GM12892 (cell line): ENCODE results near the gene NECTIN1.

Source experiments
- DNase-seq: peaks from one replicate; pipeline ENCODE4 v3.0.0; 2011; ENCODE audit not compliant: insufficient read length
- FAIRE-seq: peaks from 2 replicates; lab custom pipeline; 2011; peaks lifted over from hg19 to GRCh38; lab: Jason Lieb, UNC
- POLR2A ChIP-seq: IDR thresholded peaks from 2 replicates; pipeline ENCODE4 v1.6.1; 2011; ENCODE audit warnings: low read depth, low read length, control low read depth
- POLR2AphosphoS5 ChIP-seq: IDR thresholded peaks from 2 replicates; pipeline ENCODE4 v1.6.1; 2011; ENCODE audit warnings: low read depth, low read length, control low read depth
- TAF1 ChIP-seq: IDR thresholded peaks from 2 replicates; pipeline ENCODE4 v1.6.1; 2011; ENCODE audit warnings: low read depth, mild to moderate bottlenecking, control low read depth, low read length, borderline replicate concordance

The NECTIN1 gene

DNA sequence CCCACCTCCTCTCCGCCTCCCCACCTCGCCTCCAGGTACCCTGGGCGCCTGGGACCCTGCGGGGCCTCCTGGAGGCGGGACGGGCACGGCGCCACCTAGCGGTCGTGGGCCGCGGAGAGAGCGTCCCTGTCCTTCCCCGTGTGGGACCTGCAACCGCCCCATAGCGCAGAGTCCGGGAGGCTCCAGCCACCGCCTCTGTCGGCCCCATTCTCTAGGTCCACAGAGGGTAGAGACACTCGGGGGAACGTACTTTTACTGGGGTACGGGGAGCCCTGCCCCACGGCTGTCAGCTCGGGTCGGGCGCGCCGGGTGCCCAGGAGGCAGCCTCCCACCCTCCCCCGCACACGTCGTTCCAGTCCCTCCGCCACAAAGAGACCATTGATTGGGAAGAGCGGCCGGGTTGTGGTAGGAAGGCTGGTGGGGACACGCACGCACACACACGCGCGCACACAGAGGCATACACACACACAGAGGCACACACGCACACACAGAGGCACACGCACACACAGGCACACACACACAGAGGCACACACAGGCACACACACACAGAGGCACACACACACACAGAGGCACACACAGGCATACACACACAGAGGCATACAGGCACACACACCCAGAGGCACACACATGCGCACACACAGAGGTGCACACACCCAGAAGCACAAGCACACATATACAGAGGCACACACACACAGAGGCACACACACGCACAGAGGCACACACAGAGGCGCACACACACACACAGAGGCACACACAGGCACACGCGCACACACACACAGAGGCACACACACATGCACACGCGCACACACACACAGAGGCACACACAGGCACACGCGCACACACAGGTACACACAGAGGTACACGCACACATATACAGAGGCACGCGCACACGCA, 12.6 kb upstream of the NECTIN1 start:
- DNase-seq (peak; percentile 89), FAIRE-seq (peak; percentile 79)
- TF ChIP-seq POLR2A (no peak), POLR2AphosphoS5 (no peak), TAF1 (no peak)

DNA sequence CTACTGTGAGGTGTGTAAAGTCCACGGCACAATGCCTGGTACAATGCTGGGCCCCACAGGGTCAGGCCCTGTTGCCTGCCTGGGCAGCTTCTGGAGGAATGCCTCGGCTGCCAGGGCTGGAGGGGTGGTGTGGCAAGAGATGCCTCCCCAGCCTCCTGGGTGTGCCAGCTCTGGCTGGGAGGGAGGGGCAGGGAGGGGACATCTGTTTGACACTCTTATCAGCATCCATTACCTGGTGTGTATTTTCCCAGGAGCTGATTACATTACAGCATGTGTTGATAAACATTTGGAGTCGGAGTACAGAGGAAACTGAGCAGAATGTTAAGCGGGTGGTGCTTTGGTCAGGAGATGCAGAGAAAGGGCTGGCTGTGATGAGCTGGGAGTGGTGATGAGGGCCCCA, 11.0 kb upstream of the NECTIN1 start:
- DNase-seq (no peak), FAIRE-seq (peak; percentile 48)
- TF ChIP-seq TAF1 (no peak), POLR2AphosphoS5 (no peak), POLR2A (no peak)

DNA sequence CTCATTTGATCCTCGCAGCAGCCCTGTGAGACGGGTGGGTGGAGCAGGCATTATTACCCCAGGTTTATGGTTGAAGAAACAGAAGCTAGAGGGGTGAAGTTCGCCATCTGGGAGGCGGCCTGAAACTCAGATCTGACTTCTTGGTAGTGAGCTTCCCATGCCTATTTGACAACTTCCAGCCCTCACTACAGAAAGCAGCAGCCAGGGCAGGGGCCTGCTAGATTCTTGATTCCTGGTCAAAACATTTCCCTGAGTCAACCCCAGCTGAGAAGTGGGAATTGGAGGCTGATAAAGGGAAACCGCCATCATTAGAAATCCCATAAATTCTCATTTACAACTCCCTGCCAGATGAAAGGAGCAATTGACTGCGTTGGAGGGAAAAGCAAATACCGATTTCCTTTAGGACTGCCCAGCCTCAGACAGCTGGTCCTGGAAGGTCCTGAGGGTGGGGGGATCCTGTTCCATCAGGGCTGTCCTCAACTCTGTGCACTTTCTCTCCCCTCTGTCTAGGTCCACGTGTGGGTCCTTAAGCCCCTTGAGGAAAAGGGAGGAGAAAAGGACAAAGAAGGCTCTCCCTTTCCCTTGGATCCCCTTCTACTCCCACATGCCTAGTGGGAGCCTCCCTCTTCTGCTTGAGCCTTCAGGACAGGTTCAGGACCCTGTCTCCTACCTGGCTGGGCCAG, 10.2 kb upstream of the NECTIN1 start:
- TF ChIP-seq TAF1: no peak
- TF ChIP-seq POLR2A: no peak
- no peak for TF ChIP-seq POLR2AphosphoS5
- DNase-seq: no peak
- FAIRE-seq: no peak

DNA sequence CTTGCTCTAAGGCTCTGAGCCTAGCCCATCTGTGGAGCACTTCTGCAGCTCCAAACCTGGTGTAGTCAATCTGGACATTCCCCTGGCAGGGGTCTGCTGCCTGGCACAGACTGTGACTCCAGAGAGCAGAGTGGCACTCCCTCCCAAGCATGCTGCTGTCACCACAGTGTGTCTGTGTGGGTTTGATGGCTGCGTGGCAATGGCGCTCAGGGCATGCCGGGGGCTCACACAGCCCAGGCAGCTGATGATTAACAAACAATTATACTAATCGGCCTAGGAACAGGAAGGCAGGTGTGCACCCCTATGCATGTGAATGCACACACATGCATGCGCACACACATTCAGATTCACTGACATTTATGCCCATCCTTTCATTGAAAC, 9.0 kb upstream of the NECTIN1 start:
- TF ChIP-seq POLR2AphosphoS5 (no peak), POLR2A (no peak), TAF1 (no peak)
- DNase-seq: no peak
- no peak for FAIRE-seq

DNA sequence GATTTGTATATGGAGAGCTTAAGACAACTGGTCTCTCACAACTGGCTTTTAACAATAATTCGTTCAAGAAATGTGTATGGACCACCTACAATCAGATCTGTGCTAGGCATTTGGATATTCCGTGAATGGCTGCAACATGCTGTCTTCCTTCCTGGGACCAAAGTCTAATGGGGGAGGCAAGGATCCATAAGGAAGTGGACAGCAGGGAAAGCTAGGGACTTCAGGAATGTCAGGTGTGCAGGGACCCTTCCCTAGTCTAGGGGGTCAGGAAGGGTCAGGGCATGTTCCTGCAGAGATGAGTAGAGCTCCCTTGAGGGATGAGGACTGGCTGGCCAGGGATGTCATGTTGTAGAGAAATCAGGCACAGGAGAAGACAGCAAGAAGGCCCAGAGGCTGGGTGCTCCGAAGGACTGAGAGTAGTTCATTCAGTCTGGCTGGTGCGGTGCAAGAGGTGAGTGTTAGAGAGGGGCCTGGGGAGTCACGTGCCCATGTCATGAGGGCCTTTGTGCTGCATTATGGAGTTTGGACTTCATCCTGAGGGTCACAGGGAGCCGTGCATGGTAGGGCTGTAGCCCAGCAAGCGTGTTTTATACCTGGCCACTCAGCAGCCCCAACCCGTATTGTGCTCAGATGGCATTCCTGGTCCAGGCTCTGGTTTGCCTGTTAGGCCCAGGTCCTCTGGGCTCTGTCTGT, 8.5 kb upstream of the NECTIN1 start:
- FAIRE-seq (no peak), DNase-seq (no peak)
- TF ChIP-seq TAF1: no peak
- no peak for TF ChIP-seq POLR2A
- no peak for TF ChIP-seq POLR2AphosphoS5

DNA sequence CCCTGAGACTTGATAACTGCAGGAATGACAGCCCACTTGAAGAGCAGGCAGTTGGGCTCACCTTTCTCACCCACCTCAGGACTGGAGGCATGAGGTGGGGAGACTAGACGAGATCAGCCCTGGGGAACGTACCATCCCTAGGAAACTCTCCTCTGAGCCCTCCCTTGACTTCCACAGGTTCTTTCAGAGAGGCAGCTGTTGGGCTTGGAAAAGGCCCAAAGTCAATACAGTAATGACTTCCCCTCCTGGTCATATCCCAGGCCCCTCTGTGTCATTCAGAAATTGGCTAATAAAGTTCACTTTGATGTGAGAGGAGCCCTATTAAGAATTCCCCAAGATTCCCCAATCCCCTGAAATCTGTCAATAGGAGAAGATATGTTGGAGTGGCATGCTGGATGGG, 5.8 kb upstream of the NECTIN1 start:
- no peak for DNase-seq
- no peak for FAIRE-seq
- TF ChIP-seq POLR2AphosphoS5: no peak
- TF ChIP-seq TAF1: no peak
- TF ChIP-seq POLR2A: no peak

DNA sequence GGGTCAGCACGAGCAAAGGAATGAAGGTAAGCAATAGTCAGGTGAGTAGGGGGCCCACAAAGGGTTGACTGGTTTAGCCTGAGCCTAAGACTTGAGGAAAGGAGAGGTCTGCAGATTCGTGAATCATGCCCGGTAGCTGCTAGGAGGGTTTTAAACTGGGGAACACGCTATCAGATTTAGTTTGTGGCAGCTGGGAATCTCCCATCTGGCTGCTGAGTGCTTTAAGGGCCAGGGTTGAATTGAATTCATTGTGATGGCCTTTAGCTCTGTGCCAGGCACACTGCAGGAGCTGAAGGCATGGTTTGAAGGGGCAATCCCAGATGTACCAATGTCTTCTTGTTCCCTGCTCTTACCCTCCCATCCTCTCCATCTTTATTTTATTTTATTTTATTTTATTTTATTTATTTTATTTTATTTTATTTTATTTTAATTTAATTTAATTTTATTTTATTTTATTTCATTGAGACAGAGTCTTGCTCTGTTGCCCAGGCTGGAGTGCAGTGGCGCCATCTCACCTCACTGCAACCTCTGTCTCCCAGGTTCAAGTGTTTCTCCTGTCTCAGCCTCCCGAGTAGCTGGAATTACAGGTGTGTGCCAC, 1.9 kb upstream of the NECTIN1 start:
- TF ChIP-seq POLR2A: no peak
- TF ChIP-seq TAF1: no peak
- TF ChIP-seq POLR2AphosphoS5: no peak
- no peak for DNase-seq
- FAIRE-seq: no peak

DNA sequence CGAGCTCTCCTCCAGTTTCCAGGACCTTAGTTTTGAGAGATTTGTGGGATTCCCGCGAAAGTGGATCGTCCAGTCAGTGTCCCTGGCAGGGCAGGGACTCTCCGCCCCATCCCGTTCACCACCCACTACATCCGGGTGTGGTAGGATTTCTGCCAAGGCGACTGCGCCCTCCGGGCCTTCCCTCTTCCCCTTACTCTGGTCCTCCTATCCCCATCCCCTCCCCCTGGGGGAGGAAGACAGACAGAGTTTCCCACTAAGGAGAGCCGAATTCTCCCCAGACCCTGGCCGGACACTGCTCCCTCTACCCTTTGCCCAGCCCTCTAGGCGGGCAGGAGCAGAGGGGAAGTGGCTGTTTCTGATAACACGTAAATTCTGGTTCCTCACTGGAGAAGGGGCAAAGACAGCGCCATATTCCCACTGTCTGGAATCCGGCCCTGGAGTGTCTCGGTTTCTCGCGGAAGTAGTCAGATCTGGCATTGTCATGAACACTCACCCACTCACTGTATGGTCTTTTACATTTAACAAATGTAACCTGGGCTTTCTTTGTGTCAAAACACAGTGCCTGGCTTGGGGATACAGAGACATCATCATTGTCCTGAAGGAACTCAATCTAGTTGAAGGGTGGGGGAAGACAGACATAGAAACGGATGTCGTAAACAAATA, 1.1 kb upstream of the NECTIN1 start:
- DNase-seq (no peak), FAIRE-seq (no peak)
- TF ChIP-seq POLR2AphosphoS5: no peak
- no peak for TF ChIP-seq POLR2A
- no peak for TF ChIP-seq TAF1

DNA sequence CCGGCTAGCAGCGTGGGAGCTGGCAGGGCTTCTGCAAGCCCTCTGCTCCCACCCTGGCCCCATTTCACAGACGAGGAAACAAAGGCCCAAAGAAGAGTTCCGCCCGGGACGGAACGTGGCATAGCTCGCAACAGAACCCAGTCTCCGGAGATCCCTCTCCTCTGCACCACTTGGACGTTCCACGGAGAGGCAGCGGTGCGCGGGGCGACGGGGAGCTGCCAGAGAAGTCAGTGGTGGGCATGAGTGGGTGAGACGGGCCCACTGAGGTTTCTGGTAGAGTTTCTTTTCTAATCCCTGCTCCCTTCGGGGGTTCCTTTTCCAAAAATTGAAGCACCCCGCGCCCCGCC, 554 bp upstream of the NECTIN1 start:
- no peak for DNase-seq
- no peak for FAIRE-seq
- no peak for TF ChIP-seq POLR2AphosphoS5
- no peak for TF ChIP-seq TAF1
- no peak for TF ChIP-seq POLR2A

DNA sequence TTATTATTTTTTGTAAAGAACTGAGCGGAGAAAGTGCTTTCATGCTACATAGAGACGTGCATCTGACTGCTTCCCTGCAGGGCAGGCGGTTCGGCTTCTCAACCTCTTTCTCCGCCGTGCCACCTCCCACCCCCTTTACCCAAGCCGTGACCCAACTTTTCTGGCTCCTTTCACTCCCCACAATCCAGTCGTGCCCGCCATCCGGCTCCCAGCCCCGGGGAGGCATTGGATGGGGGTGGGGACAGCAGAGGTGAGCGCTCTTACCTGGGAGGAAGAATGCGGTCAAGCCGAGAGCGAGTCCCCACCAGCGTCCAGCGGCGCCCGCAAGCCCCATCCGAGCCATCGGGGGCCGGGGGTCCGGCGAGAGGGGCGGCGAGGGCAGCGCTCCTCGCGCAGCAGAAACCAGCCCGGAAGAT, 781 bp downstream of the NECTIN1 start:
- DNase-seq: no peak
- FAIRE-seq: peak; percentile 24
- TF ChIP-seq TAF1 (no peak), POLR2AphosphoS5 (no peak), POLR2A (no peak)

DNA sequence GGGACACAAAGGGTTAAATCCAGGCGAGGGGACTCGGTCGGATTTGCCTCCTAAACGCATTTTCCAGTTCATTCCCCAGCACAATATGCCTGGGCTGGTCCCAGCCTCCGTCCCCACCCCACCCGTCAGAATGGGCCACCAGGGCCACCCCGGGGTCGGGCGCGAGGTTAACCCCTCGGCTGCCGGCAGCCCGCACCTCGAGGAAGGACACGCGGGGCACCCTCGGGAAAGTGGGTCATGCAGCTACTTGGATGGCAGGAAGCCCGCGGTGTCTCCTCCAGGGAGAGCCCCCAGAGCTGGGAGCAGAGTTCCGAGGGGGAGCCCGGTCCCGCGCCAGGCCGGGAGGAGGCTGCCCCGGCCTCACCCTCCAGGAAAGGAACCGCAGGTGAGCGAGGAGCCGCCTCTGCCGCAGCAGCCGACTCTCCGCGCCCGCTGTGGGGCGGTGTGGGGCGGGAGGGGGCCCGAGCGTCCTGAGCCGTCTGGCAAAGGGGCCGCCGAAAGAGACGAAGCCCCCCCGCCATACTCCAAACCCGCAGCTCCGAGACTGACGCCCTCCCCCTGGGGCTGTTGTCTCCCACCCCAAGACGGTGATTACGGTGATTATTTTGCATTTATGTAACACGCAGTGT, 1.4 kb downstream of the NECTIN1 start:
- FAIRE-seq: no peak
- no peak for DNase-seq
- TF ChIP-seq POLR2AphosphoS5 (no peak), POLR2A (no peak), TAF1 (no peak)
